Left kidney (tissue), 8 donors: Measurements from ENCODE around the gene PHLDB3. TPM values are rescaled to one million over a fixed set of nuclear protein-coding genes. Genes with fewer than 3 reads are reported as not detected.
"Not testable (repeated sequence)": the region's sequence is repeated elsewhere in the genome, so short reads cannot be mapped to it uniquely, and the experiment has no call there.

Experiments used
- DNase-seq: peaks from one replicate; pipeline ENCODE4 v3.0.0-alpha.2; 2013
- long read RNA-seq, 8 donors: transcript quantifications; one replicate each; lab custom pipeline, GENCODE V29; 2026
- polyA plus RNA-seq: library from polyadenylated mRNA; unstranded; fragments of 120-200 nt; gene quantifications from one replicate; pipeline ENCODE4 v1.2.1, GENCODE V29; 2013; ENCODE audit not compliant: insufficient read length

PHLDB3 gene
- 7.8 TPM for polyA plus RNA-seq
- long read RNA-seq, donor 1: 0 reads
- long read RNA-seq, donor 2: 0 reads
- long read RNA-seq, donor 3: 0 reads
- long read RNA-seq, donor 4: 0 reads
- long read RNA-seq, donor 5: 0 reads
- long read RNA-seq, donor 6: 0 reads
- long read RNA-seq, donor 7: 0 reads
- long read RNA-seq, donor 8: 0 reads

GRCh38 chr19:43504426-43505185 is at the start of gene PHLDB3:
Gene PHLDB3 (minus strand): TSS chr19:43504746. CDS start chr19:43504118, 628 bp downstream.
- DNase-seq: no peak

- no peak for DNase-seq
Observed at GRCh38 chr19:43553656-43554055, 49.1 kb upstream of the PHLDB3 start.

- no peak for DNase-seq
Observed at GRCh38 chr19:43552616-43553015, 48.1 kb upstream of the PHLDB3 start.

- no peak for DNase-seq
Observed at GRCh38 chr19:43552198-43552450, 47.6 kb upstream of the PHLDB3 start.

- DNase-seq: no peak
Observed at GRCh38 chr19:43551399-43552197, 47.1 kb upstream of the PHLDB3 start.

- DNase-seq: no peak
Observed at GRCh38 chr19:43548706-43549105, 44.2 kb upstream of the PHLDB3 start.

GRCh38 chr19:43547926-43548325 is 43.4 kb upstream of the PHLDB3 start:
- not testable (repeated sequence) for DNase-seq

GRCh38 chr19:43546581-43546980 is 42.0 kb upstream of the PHLDB3 start:
- no peak for DNase-seq

GRCh38 chr19:43545981-43546380 is 41.4 kb upstream of the PHLDB3 start:
- DNase-seq: no peak

- no peak for DNase-seq
Observed at GRCh38 chr19:43545276-43545675, 40.7 kb upstream of the PHLDB3 start.

- no peak for DNase-seq
Observed at GRCh38 chr19:43544077-43544476, 39.5 kb upstream of the PHLDB3 start.

- DNase-seq: no peak
Observed at GRCh38 chr19:43541920-43542650, 37.5 kb upstream of the PHLDB3 start.

GRCh38 chr19:43540381-43540780 is 35.8 kb upstream of the PHLDB3 start:
- no peak for DNase-seq

- DNase-seq: no peak
Observed at GRCh38 chr19:43538922-43539321, 34.4 kb upstream of the PHLDB3 start.

GRCh38 chr19:43534816-43535761 is 30.5 kb upstream of the PHLDB3 start:
- DNase-seq: peak; percentile 72

- DNase-seq: no peak
Observed at GRCh38 chr19:43534305-43534815, 29.8 kb upstream of the PHLDB3 start.

- DNase-seq: peak; percentile 99
Observed at GRCh38 chr19:43533546-43534304, 29.2 kb upstream of the PHLDB3 start.

- peak; percentile 97 for DNase-seq
Observed at GRCh38 chr19:43532962-43533545, 28.5 kb upstream of the PHLDB3 start, which contains the start of gene ZNF575. Gene ZNF575 (plus strand): TSS chr19:43533188. CDS start chr19:43534423, 1,235 bp downstream.

- no peak for DNase-seq
Observed at GRCh38 chr19:43532571-43532961, 28.0 kb upstream of the PHLDB3 start.
